Measurements from ENCODE around the gene CFAP126. TPM values are rescaled to one million over a fixed set of nuclear protein-coding genes. Genes with fewer than 3 reads are reported as not detected.

The CFAP126 gene
- total RNA-seq, 1 donor from 2014 or later, result not detected

DNA sequence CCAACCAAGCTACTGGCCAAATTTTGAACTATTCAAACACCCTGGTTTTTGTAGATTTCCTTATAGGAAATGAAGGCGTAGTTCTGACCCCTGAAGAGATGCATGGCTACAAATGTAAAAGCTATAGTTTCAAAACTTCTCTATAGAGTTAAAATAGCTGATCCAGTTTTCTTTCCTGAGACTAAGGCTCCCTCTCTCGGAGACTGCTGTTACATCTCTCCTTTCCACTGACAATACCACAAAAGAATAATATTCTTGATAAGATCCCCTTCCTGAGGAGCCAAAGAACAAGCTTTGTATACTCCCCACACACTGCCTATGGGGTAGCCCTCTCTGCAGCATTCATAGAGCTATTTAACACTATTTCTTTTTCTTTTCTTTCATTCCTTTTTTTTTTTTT, 6.7 kb upstream of the CFAP126 start:
- TF ChIP-seq, protein P1, sequence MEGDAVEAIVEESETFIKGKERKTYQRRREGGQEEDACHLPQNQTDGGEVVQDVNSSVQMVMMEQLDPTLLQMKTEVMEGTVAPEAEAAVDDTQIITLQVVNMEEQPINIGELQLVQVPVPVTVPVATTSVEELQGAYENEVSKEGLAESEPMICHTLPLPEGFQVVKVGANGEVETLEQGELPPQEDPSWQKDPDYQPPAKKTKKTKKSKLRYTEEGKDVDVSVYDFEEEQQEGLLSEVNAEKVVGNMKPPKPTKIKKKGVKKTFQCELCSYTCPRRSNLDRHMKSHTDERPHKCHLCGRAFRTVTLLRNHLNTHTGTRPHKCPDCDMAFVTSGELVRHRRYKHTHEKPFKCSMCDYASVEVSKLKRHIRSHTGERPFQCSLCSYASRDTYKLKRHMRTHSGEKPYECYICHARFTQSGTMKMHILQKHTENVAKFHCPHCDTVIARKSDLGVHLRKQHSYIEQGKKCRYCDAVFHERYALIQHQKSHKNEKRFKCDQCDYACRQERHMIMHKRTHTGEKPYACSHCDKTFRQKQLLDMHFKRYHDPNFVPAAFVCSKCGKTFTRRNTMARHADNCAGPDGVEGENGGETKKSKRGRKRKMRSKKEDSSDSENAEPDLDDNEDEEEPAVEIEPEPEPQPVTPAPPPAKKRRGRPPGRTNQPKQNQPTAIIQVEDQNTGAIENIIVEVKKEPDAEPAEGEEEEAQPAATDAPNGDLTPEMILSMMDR (conservative IDR thresholded peaks at IDR 0.05; ENCODE audit: low read depth, low read length), result peak; percentile 50
- H3K4me3 ChIP-seq (ENCODE audit: low read depth, low read length), result no peak overlapping the region
- DNase-seq (ENCODE audit: low read depth), result no peak

GRCh38 chr1:161373442-161373841, 5.8 kb upstream of the CFAP126 start:
- no peak overlapping the region for H3K4me3 ChIP-seq (ENCODE audit: low read depth, low read length)
- no peak for DNase-seq (ENCODE audit: low read depth)
- TF ChIP-seq, protein P1 (conservative IDR thresholded peaks at IDR 0.05; ENCODE audit: low read depth, low read length), result no peak

- no peak for DNase-seq (ENCODE audit: low read depth)
- TF ChIP-seq, protein P1 (conservative IDR thresholded peaks at IDR 0.05; ENCODE audit: low read depth, low read length), result no peak
- H3K4me3 ChIP-seq (ENCODE audit: low read depth, low read length), result no peak overlapping the region
Observed at GRCh38 chr1:161365207-161365606, 2.5 kb downstream of the CFAP126 start.

DNA sequence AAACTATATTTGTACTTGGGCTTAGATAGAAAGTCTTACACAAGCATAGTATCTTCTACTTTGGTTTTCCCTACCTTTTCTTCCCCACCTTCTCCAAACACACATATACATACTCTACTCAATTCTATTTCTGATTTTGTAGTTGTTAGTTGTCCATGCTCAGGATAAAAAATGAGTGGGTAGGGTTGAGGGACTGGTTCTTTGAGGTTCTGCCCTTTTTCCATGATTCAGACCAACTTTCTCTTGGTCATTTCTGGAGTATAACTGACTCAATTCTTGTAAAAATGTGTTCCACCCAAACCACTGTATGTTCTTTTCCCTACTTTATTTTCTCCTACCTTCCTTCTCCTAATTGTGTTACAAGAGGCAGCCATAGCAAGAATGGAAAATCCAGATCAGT, 3.3 kb downstream of the CFAP126 start:
- TF ChIP-seq, protein P1 (conservative IDR thresholded peaks at IDR 0.05; ENCODE audit: low read depth, low read length), result no peak
- DNase-seq (ENCODE audit: low read depth), result no peak
- H3K4me3 ChIP-seq (ENCODE audit: low read depth, low read length), result no peak overlapping the region

GRCh38 chr1:161359291-161359690, 8.4 kb downstream of the CFAP126 start:
- no peak overlapping the region for H3K4me3 ChIP-seq (ENCODE audit: low read depth, low read length)
- TF ChIP-seq, protein P1 (conservative IDR thresholded peaks at IDR 0.05; ENCODE audit: low read depth, low read length), result no peak
- no peak for DNase-seq (ENCODE audit: low read depth)

GRCh38 chr1:161357073-161357472, 10.6 kb downstream of the CFAP126 start:
- H3K4me3 ChIP-seq (ENCODE audit: low read depth, low read length), result no peak overlapping the region
- no peak for DNase-seq (ENCODE audit: low read depth)
- TF ChIP-seq, protein P1 (conservative IDR thresholded peaks at IDR 0.05; ENCODE audit: low read depth, low read length), result no peak

DNA sequence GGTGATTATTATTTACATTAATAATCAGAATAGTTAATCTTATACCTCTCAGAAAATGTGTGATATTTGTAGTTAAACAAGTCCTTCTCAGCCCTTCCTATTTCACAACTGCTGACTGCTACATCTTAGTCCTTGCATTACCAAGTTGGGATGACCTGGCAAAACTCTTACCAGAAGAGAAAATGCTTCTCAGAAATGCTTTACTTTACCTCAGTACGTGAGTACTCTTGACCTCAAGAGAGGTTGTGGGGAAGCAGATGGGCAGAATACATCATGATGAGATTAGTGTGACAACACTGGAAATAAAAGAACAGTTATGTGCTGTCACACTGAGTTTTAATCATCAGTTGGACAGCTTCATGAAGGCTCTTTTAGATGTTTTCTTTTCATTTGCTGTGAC, 16.2 kb downstream of the CFAP126 start:
- no peak for DNase-seq (ENCODE audit: low read depth)
- no peak overlapping the region for H3K4me3 ChIP-seq (ENCODE audit: low read depth, low read length)
- TF ChIP-seq, protein P1 (conservative IDR thresholded peaks at IDR 0.05; ENCODE audit: low read depth, low read length), result no peak

All from epithelial cell of proximal tubule (primary cell).